A673 (cell line): ENCODE data around the gene SIK2.

Experiments
- CTCF ChIP-seq: fragments of 300-800, 200-600 bp; sonication (generic); conservative IDR thresholded peaks from 2 replicates; pipeline ENCODE4 v1.5.1; 2017; ENCODE audit warnings: low read depth, mild to moderate bottlenecking, antibody characterized with exemption, low read length, moderate library complexity, mixed read lengths
- EZH2 ChIP-seq: fragments of 200-600 bp; sonication (generic); IDR thresholded peaks from 2 replicates; pipeline ENCODE4 v1.6.1; 2017; ENCODE audit warnings: borderline replicate concordance, low read depth, mild to moderate bottlenecking, mixed read lengths, antibody characterized with exemption, low read length; ENCODE audit not compliant: poor library complexity, severe bottlenecking

GRCh38 chr11:111715142-111715816, 113.0 kb downstream of the SIK2 start:
- no peak for TF ChIP-seq CTCF
- TF ChIP-seq EZH2, result no peak
